Hypothalamus (tissue), 51 donors: Measurements from ENCODE around the gene EPB41L1.
"Not testable (repeated sequence)": the region's sequence is repeated elsewhere in the genome, so short reads cannot be mapped to it uniquely, and the experiment has no call there.

ENCODE experiments used
- DNase-seq, 51 donors: peaks; one replicate each; lab custom pipeline; 2025; lab: John Stamatoyannopoulos, UW

The EPB41L1 gene

GRCh38 chr20:36122931-36123288 lies 31.6 kb upstream of the EPB41L1 start:
- DNase-seq: no peak

DNA sequence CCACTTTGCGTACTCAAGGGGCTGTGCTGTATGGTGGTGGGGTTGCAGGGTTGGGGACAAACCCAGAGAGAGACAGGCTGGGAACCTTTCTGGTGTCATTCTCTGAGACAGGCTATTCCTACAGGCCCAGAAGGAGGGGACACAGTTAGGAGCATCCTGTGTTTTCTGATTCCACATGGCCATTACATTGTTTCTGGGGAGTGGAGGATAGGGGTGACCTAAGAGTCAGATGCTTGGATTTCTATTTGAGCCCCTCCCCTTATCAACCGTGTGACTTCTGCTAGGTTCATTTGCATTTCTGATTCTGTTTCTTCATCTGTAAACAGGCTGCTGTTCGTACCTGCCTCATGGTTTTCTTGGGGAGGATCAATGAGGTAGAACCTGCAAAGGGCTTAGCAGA lies 29.4 kb upstream of the EPB41L1 start:
- no peak for DNase-seq

- DNase-seq: peak in 12 of 51 donors; percentile 6 to 60 (median 28)
These were observed 27.6 kb upstream of the EPB41L1 start for GRCh38 chr20:36126836-36127527.

DNA sequence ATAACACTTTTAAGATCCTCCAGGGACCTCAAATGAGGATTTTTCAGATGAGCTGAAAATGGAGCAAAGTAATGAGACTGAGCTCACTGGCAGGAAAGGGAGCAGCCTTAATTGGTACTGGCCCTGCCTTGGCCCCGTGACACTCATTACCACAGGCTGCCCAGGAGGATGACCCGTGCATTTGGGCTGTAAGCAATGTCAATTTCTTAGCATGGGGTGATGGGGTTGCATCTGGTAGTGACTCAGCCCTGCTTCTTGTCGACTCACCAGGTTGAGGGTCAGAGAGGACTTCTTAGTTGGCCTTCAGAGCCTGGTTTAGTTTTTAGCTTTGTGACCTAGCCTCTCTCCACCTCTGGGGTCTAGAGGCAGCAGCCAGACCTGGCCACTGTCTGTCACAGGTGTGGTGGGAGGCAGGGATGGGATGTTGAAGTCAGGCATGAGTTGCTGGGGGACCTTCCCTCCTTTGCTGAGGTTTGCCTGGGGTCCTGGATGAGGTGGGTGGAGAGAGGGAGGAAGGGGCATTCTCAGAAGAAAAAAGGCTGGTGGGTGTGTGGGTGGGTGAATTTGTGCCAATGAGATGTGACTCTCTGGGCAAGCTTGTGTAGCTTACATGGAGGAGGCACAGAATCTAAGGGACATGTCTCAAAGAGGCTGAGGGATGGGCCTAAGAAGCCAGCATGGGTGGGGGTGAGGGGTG lies 25.9 kb upstream of the EPB41L1 start:
- DNase-seq: peak in 1 of 51 donors; percentile 9

- no peak for DNase-seq
These were observed 25.4 kb upstream of the EPB41L1 start for GRCh38 chr20:36129160-36129543.

GRCh38 chr20:36130390-36130789 lies 24.1 kb upstream of the EPB41L1 start:
- no peak for DNase-seq

- peak in 2 of 51 donors; percentile 7 to 23 for DNase-seq
These were observed 21.7 kb upstream of the EPB41L1 start for GRCh38 chr20:36132802-36133211.

DNA sequence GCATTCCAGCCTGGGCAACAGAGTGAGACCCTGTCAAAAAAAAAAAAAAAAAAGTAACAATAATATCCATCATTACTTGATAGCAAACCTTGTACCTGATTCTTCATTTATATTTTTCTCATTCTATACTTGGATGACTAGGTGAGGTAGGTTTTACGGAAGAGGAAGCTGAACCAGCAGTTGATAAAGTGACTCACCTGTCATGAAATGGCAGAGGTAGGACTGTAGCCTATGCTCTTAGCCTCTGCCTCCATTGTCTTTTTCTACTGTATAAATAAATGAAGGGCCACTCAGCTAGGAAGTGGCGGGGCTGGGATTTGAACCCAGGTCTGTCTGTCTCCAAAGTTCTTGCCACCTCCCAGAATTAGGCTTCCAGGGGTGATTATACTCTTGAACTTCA lies 20.7 kb upstream of the EPB41L1 start:
- DNase-seq: no peak

GRCh38 chr20:36135159-36135558 lies 19.4 kb upstream of the EPB41L1 start:
- no peak for DNase-seq

GRCh38 chr20:36135821-36136220 lies 18.7 kb upstream of the EPB41L1 start:
- no peak for DNase-seq

GRCh38 chr20:36137313-36137712 lies 17.2 kb upstream of the EPB41L1 start:
- not testable (repeated sequence) for DNase-seq

GRCh38 chr20:36141310-36141709 lies 13.2 kb upstream of the EPB41L1 start:
- DNase-seq: no peak

DNA sequence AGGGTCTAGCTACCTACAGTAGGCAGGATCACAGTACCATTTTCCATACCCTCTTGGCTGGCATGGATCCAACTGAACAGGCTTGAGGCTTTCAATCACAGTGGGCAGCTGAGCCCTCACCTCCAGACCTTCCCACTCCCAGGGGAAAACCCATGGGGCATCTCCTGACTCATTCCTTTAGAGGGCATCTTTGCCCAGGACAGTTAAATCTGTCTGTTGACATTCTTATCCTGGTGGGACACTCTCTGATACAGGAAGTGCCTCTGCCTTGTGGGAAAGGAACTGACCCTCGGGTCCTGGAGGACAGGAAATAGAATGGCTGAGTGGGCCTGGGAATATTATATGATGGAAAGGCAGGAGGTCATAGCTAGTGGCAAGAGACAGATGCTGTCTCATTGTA lies 10.2 kb upstream of the EPB41L1 start:
- no peak for DNase-seq

- peak in 17 of 51 donors; percentile 9 to 59 (median 19) for DNase-seq
These were observed 8.4 kb upstream of the EPB41L1 start for GRCh38 chr20:36145877-36146707.

DNA sequence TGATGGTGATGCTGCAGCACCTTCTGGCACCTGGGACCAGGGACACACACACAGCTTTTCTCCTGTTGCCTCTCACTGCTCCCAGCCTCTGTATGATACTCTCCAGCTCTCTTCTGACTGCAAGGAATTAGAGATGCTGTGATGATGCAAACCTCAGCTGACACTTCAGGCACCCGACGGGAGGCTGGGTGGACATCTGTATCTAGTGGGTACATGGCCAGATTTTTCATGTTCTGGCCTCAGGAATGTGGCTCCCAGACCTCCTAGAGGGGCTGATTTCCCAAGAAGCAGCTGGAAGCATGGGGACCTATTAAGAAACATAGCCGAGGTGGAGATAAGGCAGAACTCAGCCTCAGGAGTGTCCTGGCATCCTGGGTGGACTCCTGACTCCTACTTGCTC lies 6.8 kb upstream of the EPB41L1 start:
- peak in 1 of 51 donors; percentile 5 for DNase-seq

- DNase-seq: no peak
These were observed 6.1 kb upstream of the EPB41L1 start for GRCh38 chr20:36148439-36148838.

GRCh38 chr20:36149012-36149411 lies 5.5 kb upstream of the EPB41L1 start:
- DNase-seq: no peak

- peak in 32 of 51 donors; percentile 10 to 72 (median 50) for DNase-seq
These were observed 5.1 kb upstream of the EPB41L1 start for GRCh38 chr20:36149469-36149868.

DNA sequence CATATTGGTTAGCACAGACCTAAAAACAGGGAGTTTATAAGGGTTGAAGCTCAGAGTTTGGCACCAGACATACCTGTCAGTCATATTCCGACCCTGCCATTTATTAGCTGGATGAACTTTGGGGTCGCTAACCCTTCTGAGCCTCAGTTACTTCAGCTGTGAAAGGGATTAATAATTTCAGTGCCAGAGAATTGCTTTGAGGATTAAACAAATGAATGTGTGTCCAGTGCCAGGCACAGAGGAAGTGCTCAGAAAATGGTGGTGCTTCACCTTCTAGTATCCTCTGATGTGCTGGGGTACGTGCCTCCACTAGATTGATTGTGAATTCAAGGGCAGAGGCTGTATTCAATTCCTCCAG lies 4.1 kb upstream of the EPB41L1 start:
- DNase-seq: no peak

GRCh38 chr20:36150847-36151539 lies 3.5 kb upstream of the EPB41L1 start:
- no peak for DNase-seq

GRCh38 chr20:36152261-36152660 lies 2.3 kb upstream of the EPB41L1 start:
- peak in 16 of 51 donors; percentile 9 to 51 (median 20) for DNase-seq
